ENCODE results near the gene TNFRSF19. TPM values are rescaled to one million over a fixed set of nuclear protein-coding genes. Genes with fewer than 3 reads are reported as not detected.

The TNFRSF19 gene
- total RNA-seq, 1 experiment from 2014 or later: 0.24 TPM

GRCh38 chr13:23534090-23534489, 36.1 kb upstream of the TNFRSF19 start:
- H3K9me2 ChIP-seq (ENCODE audit: insufficient read depth): no peaks in the 10 kb centered on the region
- H3K4me2 ChIP-seq: no peak overlapping the region
- no TSS peak for BruUV-seq (replicated peaks)
- TF ChIP-seq EZH2 (IDR thresholded peaks at IDR 0.05; ENCODE audit: low read depth) (no peak), CTCF (conservative IDR thresholded peaks at IDR 0.05) (no peak)
- CTCF ChIA-PET: no interaction called here
- POLR2A ChIA-PET (ENCODE audit: unreplicated experiment): no interaction called here
- no peaks in the 10 kb centered on the region for H4K20me1 ChIP-seq (ENCODE audit: insufficient read depth)
- H3K36me3 ChIP-seq (ENCODE audit: low read depth): no peaks in the 10 kb centered on the region
- no peaks in the 10 kb centered on the region for H3K4me1 ChIP-seq (replicated peaks; ENCODE audit: insufficient read depth)
- DNase-seq: no peak
- H3K9me3 ChIP-seq (ENCODE audit: insufficient read depth, low read depth): no peaks in the 10 kb centered on the region
- no peak overlapping the region for H3K4me3 ChIP-seq
- no peak overlapping the region for H3K27ac ChIP-seq
- intact Hi-C loops (cut with micrococcal nuclease; ENCODE audit: unreplicated experiment): no loop called here
- H3F3A ChIP-seq (ENCODE audit: insufficient read depth, low read depth): no peaks in the 10 kb centered on the region
- H3K79me2 ChIP-seq (ENCODE audit: low read depth): no peaks in the 10 kb centered on the region
- H3K27me3 ChIP-seq (ENCODE audit: insufficient read depth, low read depth): no peaks in the 10 kb centered on the region
- H2AFZ ChIP-seq: no peak overlapping the region

DNA sequence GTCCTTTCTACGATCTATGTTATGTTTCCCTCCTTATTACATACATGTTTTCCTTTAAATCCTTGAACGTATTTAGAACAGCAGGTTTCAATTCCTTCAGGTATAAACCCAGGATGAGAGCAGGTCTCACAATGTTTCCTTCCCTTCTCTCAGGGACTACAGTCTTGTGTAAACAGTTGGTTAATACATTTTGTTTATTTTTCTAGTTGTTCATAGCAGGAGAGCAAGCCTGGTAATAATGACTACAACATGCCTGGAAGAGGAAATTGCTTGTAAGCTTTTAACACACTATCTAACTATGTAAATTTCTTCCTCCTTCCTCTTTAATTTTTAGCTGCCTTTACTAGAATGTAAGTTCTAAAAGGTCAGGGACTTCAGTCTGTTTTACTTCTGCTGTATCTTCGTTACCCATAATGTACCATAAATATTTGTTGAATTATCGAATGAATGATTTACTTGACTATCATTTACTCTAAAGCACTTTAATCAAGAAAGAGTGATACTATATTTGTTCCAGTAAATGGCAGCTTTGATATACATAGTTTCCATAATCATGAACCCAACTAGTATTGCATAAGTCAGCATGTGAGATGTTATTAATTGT, 28.9 kb upstream of the TNFRSF19 start:
- no peak overlapping the region for H2AFZ ChIP-seq
- no peaks in the 10 kb centered on the region for H4K20me1 ChIP-seq (ENCODE audit: insufficient read depth)
- no peaks in the 10 kb centered on the region for H3K9me3 ChIP-seq (ENCODE audit: insufficient read depth, low read depth)
- H3K4me2 ChIP-seq: no peak overlapping the region
- no TSS peak for BruUV-seq (replicated peaks)
- no peaks in the 10 kb centered on the region for H3F3A ChIP-seq (ENCODE audit: insufficient read depth, low read depth)
- no peaks in the 10 kb centered on the region for H3K4me1 ChIP-seq (replicated peaks; ENCODE audit: insufficient read depth)
- CTCF ChIA-PET: no interaction called here
- H3K9me2 ChIP-seq (ENCODE audit: insufficient read depth): no peaks in the 10 kb centered on the region
- H3K36me3 ChIP-seq (ENCODE audit: low read depth): no peaks in the 10 kb centered on the region
- H3K27ac ChIP-seq: no peak overlapping the region
- peaks cover 6% of the 10 kb centered on the region; the same call in 1 of the 2 replicates for H3K27me3 ChIP-seq (ENCODE audit: insufficient read depth, low read depth)
- intact Hi-C loops (cut with micrococcal nuclease; ENCODE audit: unreplicated experiment): no loop called here
- no peaks in the 10 kb centered on the region for H3K79me2 ChIP-seq (ENCODE audit: low read depth)
- H3K4me3 ChIP-seq: no peak overlapping the region
- no peak for DNase-seq
- TF ChIP-seq EZH2 (IDR thresholded peaks at IDR 0.05; ENCODE audit: low read depth): no peak
- no peak for TF ChIP-seq CTCF (conservative IDR thresholded peaks at IDR 0.05)
- POLR2A ChIA-PET (ENCODE audit: unreplicated experiment): interaction anchor here (0.6 kb wide), 1 partner anchor 51 kb away, joined by 4 read pairs; no protein-coding TSS in a partner anchor

GRCh38 chr13:23544668-23545067, 25.5 kb upstream of the TNFRSF19 start:
- no TSS peak for BruUV-seq (replicated peaks)

More at GRCh38 chr13:23544668-23545067, 25.5 kb upstream of the TNFRSF19 start:
- H3K4me2 ChIP-seq: no peak overlapping the region
- no peaks in the 10 kb centered on the region for H3F3A ChIP-seq (ENCODE audit: insufficient read depth, low read depth)
- no peaks in the 10 kb centered on the region for H3K9me2 ChIP-seq (ENCODE audit: insufficient read depth)
- no peak overlapping the region for H2AFZ ChIP-seq
- no peak for TF ChIP-seq EZH2 (IDR thresholded peaks at IDR 0.05; ENCODE audit: low read depth)
- TF ChIP-seq CTCF (conservative IDR thresholded peaks at IDR 0.05): no peak
- intact Hi-C loops (cut with micrococcal nuclease; ENCODE audit: unreplicated experiment): no loop called here
- no peaks in the 10 kb centered on the region for H3K9me3 ChIP-seq (ENCODE audit: insufficient read depth, low read depth)
- H3K4me1 ChIP-seq (replicated peaks; ENCODE audit: insufficient read depth): no peaks in the 10 kb centered on the region
- H4K20me1 ChIP-seq (ENCODE audit: insufficient read depth): no peaks in the 10 kb centered on the region
- POLR2A ChIA-PET (ENCODE audit: unreplicated experiment): no interaction called here
- no peak for DNase-seq
- H3K4me3 ChIP-seq: no peak overlapping the region
- CTCF ChIA-PET: no interaction called here
- no peaks in the 10 kb centered on the region for H3K79me2 ChIP-seq (ENCODE audit: low read depth)
- H3K27me3 ChIP-seq (ENCODE audit: insufficient read depth, low read depth): peaks cover 6% of the 10 kb centered on the region; the same call in 1 of the 2 replicates
- H3K27ac ChIP-seq: no peak overlapping the region
- H3K36me3 ChIP-seq (ENCODE audit: low read depth): no peaks in the 10 kb centered on the region

All from PC-9 (cell line).